Stomach (tissue), 9 donors: Measurements from ENCODE around the gene MUC21. TPM values are rescaled to one million over a fixed set of nuclear protein-coding genes. Genes with fewer than 3 reads are reported as not detected.

Experiments
- DNase-seq, 2 donors: peaks; one replicate each; pipeline versions ENCODE4 v3.0.0 to v3.0.0-alpha.2; 2013 to 2019
- H3K27ac ChIP-seq, 5 donors: fragments of 200-600 bp in 4 of 5; sonication (generic) in 4 of 5; one replicate each; pipeline ENCODE4 v1.5.1; 2013 to 2019; ENCODE audit warnings: mild to moderate bottlenecking in 1 of 5, moderate library complexity in 1 of 5
- H3K27me3 ChIP-seq, 3 donors: fragments of 200-600 bp; sonication (generic); one replicate each; pipeline ENCODE4 v1.5.1; 2017 to 2019; ENCODE audit warnings: mixed run types in 1 of 3
- H3K36me3 ChIP-seq, 4 donors: fragments of 200-600 bp; sonication (generic); 1 replicate in 3 of 4; 2 replicates in 1 of 4; pipeline ENCODE4 v1.5.1; 2016 to 2019
- H3K4me1 ChIP-seq, 4 donors: fragments of 200-600 bp; sonication (generic); one replicate each; pipeline ENCODE4 v1.5.1; 2016 to 2019
- H3K4me3 ChIP-seq, 4 donors: fragments of 200-600 bp; sonication (generic) in 3 of 4; one replicate each; pipeline ENCODE4 v1.5.1; 2016 to 2019; ENCODE audit warnings: mild to moderate bottlenecking in 1 of 4
- H3K9me3 ChIP-seq, 4 donors: fragments of 200-600 bp; sonication (generic); one replicate each; pipeline ENCODE4 v1.5.1; 2016 to 2019
- EP300 ChIP-seq: sonication (generic); formaldehyde crosslinking; IDR thresholded peaks from one replicate; pipeline ENCODE4 v1.6.1; 2017; ENCODE audit warnings: antibody characterized with exemption
- POLR2A ChIP-seq, 4 donors: fragments of 450-650 bp; IDR thresholded peaks; one replicate each; pipeline ENCODE4 v1.6.1; 2016; ENCODE audit warnings: antibody characterized with exemption in 4 of 4, control low read depth in 2 of 4, mild to moderate bottlenecking in 1 of 4, moderate library complexity in 1 of 4
- POLR2AphosphoS5 ChIP-seq, 3 donors: sonication (generic); formaldehyde crosslinking; IDR thresholded peaks; one replicate each; pipeline ENCODE4 v1.6.1; 2016; ENCODE audit warnings: antibody characterized with exemption in 3 of 3
- WGBS, 5 donors: extraction: QIAGEN DNeasy Blood & Tissue Kit in 3 of 5; methylation state at CpG; one replicate each; pipeline versions ENCODE4 v1.1.5 to v1.1.7; 2013 to 2018; 5-methylcytosine and 5-hydroxymethylcytosine counted together
- intact Hi-C: fragments of 100-400 bp; cut with DNase I; formaldehyde crosslinking; loops from one replicate; pipeline ENCODE4 v1.15.1; 2023; ENCODE audit warnings: low total_unique reads
- polyA plus RNA-seq, 3 donors: library from polyadenylated mRNA; stranded (reverse); fragments of 200-250 nt; gene quantifications; one replicate each; pipeline ENCODE4 v1.2.3, GENCODE V29; 2013
- total RNA-seq, 5 donors: library from RNA; depleted of rRNA; stranded (reverse); fragments of >200 nt; gene quantifications; one replicate each; pipeline versions ENCODE4 v1.1.0 to v1.2.3, GENCODE V29; 2014 to 2016
- TF ChIP-seq, protein P1 (sequence below), 7 experiments: fragments of 450-650 bp in 4 of 7; fragments of 200-600 bp in 3 of 7; sonication (generic) in 3 of 7; IDR thresholded peaks; one replicate each; pipeline ENCODE4 v1.5.1; 2016 to 2019; ENCODE audit warnings: antibody characterized with exemption in 7 of 7, control low read depth in 2 of 7, mild to moderate bottlenecking in 1 of 7
- donor health status: healthy with polysubstance abuse.
- donor health status: Bipolar disorder and iron deficiency.
- donor health status: healthy.

The MUC21 gene
- total and polyA plus RNA-seq, 8 donors: 0.18 to 131 (median 1.6) TPM; not detected in 1

DNA sequence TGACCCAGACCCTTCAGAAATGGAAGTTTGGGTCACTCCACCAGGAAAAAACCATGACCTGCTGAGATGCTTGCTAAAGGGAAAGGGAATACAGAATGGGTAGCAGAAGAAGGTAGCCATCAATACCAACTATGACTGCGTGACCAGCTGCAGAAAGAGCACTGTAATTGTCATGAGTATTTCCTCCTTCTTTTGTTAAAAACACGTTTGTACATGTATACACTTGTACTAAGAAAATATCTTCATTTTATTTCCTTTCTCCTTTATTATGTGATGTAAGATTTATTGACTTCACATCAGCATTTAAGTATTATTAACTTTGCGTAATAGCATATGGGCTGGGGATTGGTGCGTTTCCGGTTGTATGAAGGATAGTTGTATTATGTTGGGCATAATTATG is 12.6 kb upstream of the MUC21 start:
- peaks cover 0 to 10% (median 0%) of the 10 kb centered on the region in 3 donors for H3K27me3 ChIP-seq
- H3K4me3 ChIP-seq: no peak overlapping the region
- intact Hi-C loops: no loop called here
- H3K36me3 ChIP-seq: no peaks in the 10 kb centered on the region
- no peaks in the 10 kb centered on the region for H3K4me1 ChIP-seq
- WGBS, 5 donors: 80 to 87% (median 86%) methylated on average over 5 of the region's 5 CpGs
- TF ChIP-seq, protein P1, sequence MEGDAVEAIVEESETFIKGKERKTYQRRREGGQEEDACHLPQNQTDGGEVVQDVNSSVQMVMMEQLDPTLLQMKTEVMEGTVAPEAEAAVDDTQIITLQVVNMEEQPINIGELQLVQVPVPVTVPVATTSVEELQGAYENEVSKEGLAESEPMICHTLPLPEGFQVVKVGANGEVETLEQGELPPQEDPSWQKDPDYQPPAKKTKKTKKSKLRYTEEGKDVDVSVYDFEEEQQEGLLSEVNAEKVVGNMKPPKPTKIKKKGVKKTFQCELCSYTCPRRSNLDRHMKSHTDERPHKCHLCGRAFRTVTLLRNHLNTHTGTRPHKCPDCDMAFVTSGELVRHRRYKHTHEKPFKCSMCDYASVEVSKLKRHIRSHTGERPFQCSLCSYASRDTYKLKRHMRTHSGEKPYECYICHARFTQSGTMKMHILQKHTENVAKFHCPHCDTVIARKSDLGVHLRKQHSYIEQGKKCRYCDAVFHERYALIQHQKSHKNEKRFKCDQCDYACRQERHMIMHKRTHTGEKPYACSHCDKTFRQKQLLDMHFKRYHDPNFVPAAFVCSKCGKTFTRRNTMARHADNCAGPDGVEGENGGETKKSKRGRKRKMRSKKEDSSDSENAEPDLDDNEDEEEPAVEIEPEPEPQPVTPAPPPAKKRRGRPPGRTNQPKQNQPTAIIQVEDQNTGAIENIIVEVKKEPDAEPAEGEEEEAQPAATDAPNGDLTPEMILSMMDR (IDR thresholded peaks at IDR 0.05): no peak
- TF ChIP-seq POLR2A (IDR thresholded peaks at IDR 0.05) (no peak), POLR2AphosphoS5 (IDR thresholded peaks at IDR 0.05) (no peak), EP300 (no peak)
- H3K27ac ChIP-seq: no peak overlapping the region
- DNase-seq: no peak
- no peaks in the 10 kb centered on the region for H3K9me3 ChIP-seq

DNA sequence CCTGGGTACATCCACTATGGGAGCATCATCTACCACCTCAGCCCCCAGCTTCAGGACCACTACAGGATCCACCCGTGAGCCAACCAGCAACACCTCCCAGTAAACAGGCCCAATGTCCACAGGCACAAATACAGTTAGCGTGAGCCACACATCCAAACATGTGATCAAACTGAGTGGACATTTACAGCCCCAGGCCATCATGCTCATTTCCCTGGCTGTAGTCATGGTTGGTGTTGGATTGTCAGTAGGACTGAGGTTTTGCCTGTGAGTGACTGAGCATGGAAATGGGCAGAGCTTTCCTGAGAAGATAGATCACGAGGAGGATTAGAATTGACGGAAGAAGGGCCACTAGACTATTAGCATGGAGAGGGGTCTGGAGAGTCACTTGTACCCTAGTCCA is 10.7 kb upstream of the MUC21 start:
- Histone ChIP-seq H3K4me3 (no peak overlapping the region), H3K27me3 (peaks cover 0 to 10% (median 0%) of the 10 kb centered on the region in 3 donors), H3K4me1 (no peaks in the 10 kb centered on the region), H3K36me3 (no peaks in the 10 kb centered on the region), H3K27ac (no peak overlapping the region), H3K9me3 (no peaks in the 10 kb centered on the region)
- intact Hi-C loops: no loop called here
- DNase-seq: no peak
- TF ChIP-seq, protein P1 (IDR thresholded peaks at IDR 0.05): no peak
- TF ChIP-seq EP300: no peak
- TF ChIP-seq POLR2AphosphoS5 (IDR thresholded peaks at IDR 0.05): no peak
- no peak for TF ChIP-seq POLR2A (IDR thresholded peaks at IDR 0.05)
- 85 to 99% (median 96%) methylated on average over 4 of the region's 4 CpGs for WGBS, 5 donors

DNA sequence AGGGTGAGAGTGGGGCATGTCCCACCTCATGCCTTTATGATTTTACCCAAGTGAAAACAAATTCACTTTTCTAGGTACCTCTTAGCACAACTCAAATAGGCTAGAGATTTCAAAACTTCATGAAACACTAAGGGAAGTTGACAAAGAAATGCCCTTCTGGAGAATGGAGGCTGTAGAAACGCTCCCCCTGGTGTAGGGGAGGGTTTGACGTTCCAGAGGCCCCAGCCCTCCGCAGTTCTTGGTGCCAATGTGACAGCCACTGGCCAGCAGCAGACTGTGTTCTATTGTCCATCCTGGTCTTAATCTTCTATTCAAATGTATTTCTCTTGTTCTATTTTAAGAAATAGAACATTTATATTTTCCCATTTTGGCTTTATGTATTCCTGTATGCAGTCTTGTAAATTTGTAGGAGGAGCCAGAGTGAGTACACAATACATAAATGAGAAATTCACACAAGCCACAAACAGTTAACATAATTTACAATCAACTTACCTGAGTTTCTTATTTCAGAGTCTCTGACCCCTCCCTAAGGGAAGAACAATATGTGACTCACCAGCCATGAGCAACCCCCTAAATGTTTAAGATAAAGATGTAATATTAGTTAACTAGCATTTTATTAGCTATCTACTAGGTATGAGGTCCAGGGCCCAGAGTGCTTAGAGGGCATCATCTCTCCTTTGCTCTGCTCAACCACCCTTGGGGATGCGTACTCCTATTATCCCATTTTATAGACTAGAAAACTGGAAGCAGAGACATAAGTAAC is 8.8 kb upstream of the MUC21 start:
- H3K4me1 ChIP-seq: peaks cover 0 to 9% (median 2%) of the 10 kb centered on the region in 4 donors
- no peaks in the 10 kb centered on the region for H3K36me3 ChIP-seq
- no peak overlapping the region for H3K4me3 ChIP-seq
- intact Hi-C loops: no loop called here
- WGBS, 5 donors: 53 to 90% (median 83%) methylated on average over 4 of the region's 4 CpGs
- no peak for TF ChIP-seq POLR2A (IDR thresholded peaks at IDR 0.05)
- TF ChIP-seq POLR2AphosphoS5 (IDR thresholded peaks at IDR 0.05): no peak
- TF ChIP-seq, protein P1 (IDR thresholded peaks at IDR 0.05): no peak
- TF ChIP-seq EP300: no peak
- H3K27ac ChIP-seq: no peak overlapping the region
- H3K9me3 ChIP-seq: no peaks in the 10 kb centered on the region
- peaks cover 0 to 10% (median 0%) of the 10 kb centered on the region in 3 donors for H3K27me3 ChIP-seq
- DNase-seq: no peak

- WGBS, 5 donors: 46 to 75% (median 50%) methylated on average over 1 of the region's 1 CpG
- H3K36me3 ChIP-seq: no peaks in the 10 kb centered on the region
- intact Hi-C loops: no loop called here
- no peak overlapping the region for H3K4me3 ChIP-seq
- peaks cover 0 to 24% (median 18%) of the 10 kb centered on the region in 4 donors for H3K4me1 ChIP-seq
- H3K27ac ChIP-seq: no peak overlapping the region
- H3K9me3 ChIP-seq: no peaks in the 10 kb centered on the region
- TF ChIP-seq POLR2A (IDR thresholded peaks at IDR 0.05): no peak
- no peak for TF ChIP-seq EP300
- no peak for TF ChIP-seq POLR2AphosphoS5 (IDR thresholded peaks at IDR 0.05)
- TF ChIP-seq, protein P1 (IDR thresholded peaks at IDR 0.05): no peak
- H3K27me3 ChIP-seq: no peaks in the 10 kb centered on the region
- DNase-seq: peak in 1 of 2 donors; percentile 32
These were observed 4.4 kb upstream of the MUC21 start for GRCh38 chr6:30979141-30979540.
